GM21723 (cell line): Measurements from ENCODE around the gene PPM1F.

Experiments
- ATAC-seq: cut with Tn5 transposase; IDR thresholded peaks from one replicate; pipeline ENCODE4 v1.9.1; 2021; ENCODE audit warnings: mild to moderate bottlenecking, moderate library complexity; ENCODE audit not compliant: unreplicated experiment

The PPM1F gene

GRCh38 chr22:21952586-21953571, at the start of gene PPM1F:
Gene PPM1F (minus strand): TSS chr22:21952848. CDS start chr22:21946048, 6,800 bp downstream.
- ATAC-seq, result no peak

- no peak for ATAC-seq
Observed at GRCh38 chr22:22001664-22002525, 49.2 kb upstream of the PPM1F start.

- ATAC-seq, result no peak
Observed at GRCh38 chr22:21998595-21999247, 46.1 kb upstream of the PPM1F start.

- no peak for ATAC-seq
Observed at GRCh38 chr22:21996175-21996720, 43.6 kb upstream of the PPM1F start.

- ATAC-seq, result no peak
Observed at GRCh38 chr22:21995660-21996059, 43.0 kb upstream of the PPM1F start.

GRCh38 chr22:21994881-21995444, 42.3 kb upstream of the PPM1F start:
- ATAC-seq, result no peak

GRCh38 chr22:21992593-21993237, 40.1 kb upstream of the PPM1F start:
- ATAC-seq, result no peak

- ATAC-seq, result no peak
Observed at GRCh38 chr22:21991774-21992173, 39.1 kb upstream of the PPM1F start.

GRCh38 chr22:21991304-21991596, 38.6 kb upstream of the PPM1F start:
- ATAC-seq, result no peak

- ATAC-seq, result no peak
Observed at GRCh38 chr22:21990445-21991303, 38.0 kb upstream of the PPM1F start.

GRCh38 chr22:21989049-21989448, 36.4 kb upstream of the PPM1F start:
- ATAC-seq, result no peak

GRCh38 chr22:21985214-21985613, 32.6 kb upstream of the PPM1F start:
- no peak for ATAC-seq

- ATAC-seq, result no peak
Observed at GRCh38 chr22:21984793-21985192, 32.1 kb upstream of the PPM1F start.

- peak; percentile 68 for ATAC-seq
Observed at GRCh38 chr22:21982338-21982965, 29.8 kb upstream of the PPM1F start, which contains the start of gene TOP3B. Gene TOP3B (minus strand): TSS chr22:21982787. CDS start chr22:21975709, 7,078 bp downstream.

GRCh38 chr22:21981874-21982273, 29.2 kb upstream of the PPM1F start:
- no peak for ATAC-seq

GRCh38 chr22:21980547-21980946, 27.9 kb upstream of the PPM1F start:
- ATAC-seq, result no peak

- ATAC-seq, result no peak
Observed at GRCh38 chr22:21978564-21979386, 26.1 kb upstream of the PPM1F start.

GRCh38 chr22:21977814-21978213, 25.2 kb upstream of the PPM1F start:
- ATAC-seq, result no peak
